CD4-positive, alpha-beta T cell treated with Interleukin-2 at 100 ng/mL for 4 hours (primary cell): ENCODE data around the gene MXRA8.

Experiments
- DNase-seq: peaks from one replicate; pipeline ENCODE4 v3.0.0-alpha.2; 2020; ENCODE audit warnings: low spot score

MXRA8 gene

DNA sequence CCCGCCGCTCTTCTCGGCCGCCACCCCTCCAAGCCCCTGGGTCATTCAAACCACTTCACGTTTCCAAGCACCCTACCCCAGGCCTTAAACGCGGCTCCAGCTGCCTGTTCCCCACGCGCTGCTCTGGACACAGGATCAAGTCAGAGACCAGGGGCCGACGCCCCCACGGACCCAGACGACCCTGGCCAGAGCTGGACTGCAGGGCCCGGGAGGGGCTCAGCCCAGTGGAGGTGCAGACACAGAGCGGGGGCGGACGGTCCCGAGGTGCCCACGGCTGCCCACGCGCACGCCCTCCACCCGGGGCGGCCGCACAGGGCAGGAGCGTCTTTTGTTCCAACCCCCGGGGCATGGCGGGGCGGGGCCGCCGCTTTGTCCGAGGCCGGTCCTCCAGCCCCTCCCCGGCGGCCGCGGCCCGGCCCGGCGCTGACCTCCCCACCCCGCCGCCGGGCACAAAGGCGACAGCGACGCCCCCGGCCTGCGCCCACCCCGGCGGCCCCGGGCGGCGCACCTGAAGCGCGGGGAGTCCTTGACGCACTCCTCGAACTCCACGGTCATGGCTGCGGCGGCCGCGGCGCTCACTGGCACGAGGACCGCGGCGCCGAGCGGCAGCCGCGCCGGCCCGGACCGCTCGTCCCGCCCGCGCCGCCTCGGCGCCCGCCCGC, 51.0 kb downstream of the MXRA8 start:
- DNase-seq, result no peak

DNA sequence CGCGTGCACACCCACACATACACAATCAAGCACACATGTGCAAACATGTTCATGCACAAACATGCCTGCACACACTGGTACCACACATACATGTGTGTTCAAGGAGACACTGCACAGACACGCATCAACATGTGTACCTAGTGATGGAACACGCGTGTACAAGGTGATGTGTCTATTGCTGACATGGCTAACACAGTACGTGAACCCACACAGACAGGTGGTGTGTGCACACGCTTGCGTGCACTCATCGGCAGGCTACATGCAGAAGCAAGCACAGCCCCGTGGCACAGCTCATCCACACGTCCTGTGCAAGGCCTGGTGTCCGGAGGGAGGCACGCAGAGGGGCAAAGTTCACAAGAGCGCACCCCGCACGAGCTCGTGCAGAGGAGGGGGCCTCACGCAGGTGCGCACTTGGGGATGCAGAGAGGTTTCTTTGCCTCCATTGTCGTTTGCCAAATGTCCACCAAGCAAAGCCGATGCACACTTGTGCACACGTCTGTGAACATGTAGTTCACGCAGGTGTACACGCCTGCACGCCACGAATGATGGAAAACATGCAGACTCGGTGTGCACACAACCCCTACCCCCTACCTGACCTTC, 51.6 kb downstream of the MXRA8 start:
- DNase-seq, result no peak

- DNase-seq, result no peak
Observed at GRCh38 chr1:1306070-1306660, 52.2 kb downstream of the MXRA8 start.

DNA sequence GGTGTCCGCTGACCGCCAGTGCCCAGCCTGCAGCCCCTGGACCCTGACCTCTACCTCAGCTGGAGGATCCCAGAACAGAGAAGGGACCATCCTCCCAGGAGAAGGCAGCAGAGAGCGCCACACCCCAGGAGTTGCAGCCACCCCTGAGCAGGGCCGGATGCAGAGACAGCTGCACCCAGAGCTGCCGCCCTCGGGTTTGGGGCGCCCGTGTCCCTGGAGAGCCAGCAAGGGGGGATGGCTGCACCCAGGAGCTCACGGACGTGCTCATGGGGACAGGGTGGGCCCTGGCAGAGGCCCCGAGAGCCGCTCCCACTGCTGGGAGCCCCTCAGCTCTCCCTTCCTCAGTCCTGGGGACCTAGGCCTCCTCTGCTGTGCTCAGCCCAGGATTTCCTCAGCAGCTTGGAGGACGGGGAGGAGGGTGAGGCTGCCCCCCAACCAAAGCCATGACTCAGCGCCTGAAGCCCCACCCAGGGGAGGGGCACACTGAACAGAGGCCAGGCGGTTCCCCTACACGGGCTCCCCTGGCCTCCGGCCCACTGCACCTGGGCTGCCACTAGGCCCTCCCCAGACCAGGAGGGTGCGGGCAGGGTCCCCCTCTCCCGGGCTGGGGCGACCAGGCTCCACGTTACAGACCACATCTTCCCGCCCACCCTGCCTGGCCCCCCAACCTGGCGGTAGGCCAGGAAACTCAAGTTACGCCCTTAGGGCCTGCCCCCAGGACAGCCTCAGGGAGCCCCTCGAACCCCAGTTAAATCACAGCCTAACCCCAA, 52.9 kb downstream of the MXRA8 start:
- DNase-seq, result peak; percentile 78

- DNase-seq, result no peak
Observed at GRCh38 chr1:1304331-1305299, 53.7 kb downstream of the MXRA8 start.

DNA sequence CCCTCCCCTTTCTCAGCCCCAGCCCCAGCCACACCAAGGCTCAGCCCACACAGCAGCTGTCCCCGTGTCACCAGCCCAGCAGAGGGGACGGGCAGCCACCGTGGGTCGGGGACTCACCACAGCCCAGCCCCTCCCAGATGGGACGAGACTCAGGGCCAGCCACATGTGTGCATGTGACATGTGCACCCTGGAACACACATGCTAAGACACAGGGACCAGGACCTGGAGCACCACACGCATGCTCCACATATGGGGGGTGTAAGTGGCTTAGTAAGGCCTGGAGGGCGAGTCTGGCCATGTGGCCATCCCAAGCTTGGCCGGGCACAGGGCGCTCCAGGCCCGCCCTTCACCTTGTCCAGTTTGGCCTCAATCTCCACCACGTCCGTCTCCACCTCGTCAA, 54.6 kb downstream of the MXRA8 start:
- DNase-seq, result no peak

DNA sequence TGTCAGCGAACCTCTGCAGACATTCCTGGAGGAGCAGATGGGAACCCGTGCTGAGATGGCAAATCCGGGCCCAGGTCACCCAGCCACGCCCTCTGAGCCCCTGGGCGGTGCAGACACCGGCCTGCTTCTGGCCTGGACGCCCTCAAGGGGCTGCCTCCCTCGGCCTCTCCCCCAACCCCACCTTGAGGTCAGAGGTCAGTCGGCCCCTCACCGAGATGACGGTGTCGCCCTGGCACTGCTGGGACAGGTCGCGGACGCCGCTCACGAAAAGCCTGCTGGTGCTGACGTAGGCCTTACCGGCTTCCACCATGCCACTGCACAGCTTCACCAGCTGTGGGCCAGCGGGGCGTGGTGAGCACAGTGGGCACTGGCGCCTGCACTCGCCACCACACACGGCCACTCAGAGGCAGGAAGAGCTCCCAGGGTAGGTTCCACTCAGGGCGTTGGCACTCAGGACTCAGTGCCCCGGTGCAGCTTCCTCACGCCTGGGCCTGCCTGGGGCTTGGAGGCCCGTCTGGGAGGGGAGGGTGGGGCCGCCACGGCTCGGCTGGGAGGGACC, 55.3 kb downstream of the MXRA8 start:
- DNase-seq, result no peak
